GM19328 (cell line): Measurements from ENCODE around the gene XRCC1.

Experiments used
- ATAC-seq: cut with Tn5 transposase; IDR thresholded peaks from one replicate; pipeline ENCODE4 v1.9.1; 2021; ENCODE audit warnings: mild to moderate bottlenecking, moderate library complexity; ENCODE audit not compliant: unreplicated experiment

XRCC1 gene

GRCh38 chr19:43546581-43546980 is 28.7 kb downstream of the XRCC1 start:
- no peak for ATAC-seq

- ATAC-seq: no peak
These were observed 29.3 kb downstream of the XRCC1 start for GRCh38 chr19:43545981-43546380.

- ATAC-seq: no peak
These were observed 30.1 kb downstream of the XRCC1 start for GRCh38 chr19:43545276-43545675.

DNA sequence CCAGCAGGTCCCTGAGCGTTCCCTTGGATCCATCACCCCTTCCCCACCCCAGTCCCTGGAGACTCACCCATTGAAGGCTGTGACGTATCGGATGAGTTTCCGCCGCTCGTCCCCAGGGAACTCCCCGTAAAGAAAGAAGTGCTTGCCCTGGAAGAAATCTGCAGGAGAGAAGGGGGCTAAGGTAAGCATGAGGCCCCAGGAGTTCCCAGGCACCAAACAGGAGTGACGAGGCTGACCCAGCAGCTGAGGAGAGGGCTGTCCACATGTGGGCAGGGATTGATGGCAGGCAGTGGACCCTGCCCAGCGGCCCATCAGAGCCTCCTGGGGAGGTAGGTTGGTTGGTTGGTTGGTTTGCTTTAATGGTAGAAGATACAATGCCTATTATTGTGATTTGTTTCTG is 31.2 kb downstream of the XRCC1 start:
- ATAC-seq: no peak

GRCh38 chr19:43541920-43542650 is 33.2 kb downstream of the XRCC1 start:
- no peak for ATAC-seq

DNA sequence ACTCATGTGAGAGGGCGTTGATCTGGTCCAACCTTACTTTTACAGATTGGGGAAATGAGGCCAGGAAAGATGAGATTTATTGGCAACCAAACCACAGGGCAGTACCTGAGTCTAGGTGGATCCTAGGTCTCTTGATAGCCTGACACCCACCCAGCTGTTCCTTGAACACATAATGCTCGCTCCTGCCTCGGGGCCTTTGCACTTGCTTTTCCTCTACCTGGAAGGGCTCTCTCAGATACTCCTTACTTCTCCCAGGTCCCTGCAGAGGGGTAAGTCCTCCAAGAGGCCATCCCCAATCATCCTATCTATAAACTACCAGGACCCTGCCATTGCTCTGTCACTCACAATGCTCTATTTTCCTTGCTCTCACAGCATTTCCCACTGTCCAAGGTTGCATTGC is 34.9 kb downstream of the XRCC1 start:
- no peak for ATAC-seq

DNA sequence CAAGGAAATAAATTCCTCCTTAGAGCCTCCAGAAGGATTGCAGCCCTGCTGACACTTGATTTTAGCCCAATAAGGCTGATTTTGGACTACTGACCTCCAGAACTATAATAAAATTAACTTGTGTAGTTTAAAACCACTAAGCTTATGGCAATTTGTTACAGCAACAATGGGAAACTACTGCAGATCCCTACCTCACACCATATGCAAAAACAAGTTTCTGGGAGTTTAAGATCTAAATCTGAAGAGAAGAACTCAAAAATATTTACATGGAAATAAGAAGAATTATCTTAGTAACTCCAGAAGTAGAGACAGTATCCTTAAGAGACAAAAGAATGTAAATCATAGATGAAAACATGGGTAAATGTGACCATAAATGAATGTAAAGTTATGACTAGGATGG is 36.4 kb downstream of the XRCC1 start:
- ATAC-seq: no peak

DNA sequence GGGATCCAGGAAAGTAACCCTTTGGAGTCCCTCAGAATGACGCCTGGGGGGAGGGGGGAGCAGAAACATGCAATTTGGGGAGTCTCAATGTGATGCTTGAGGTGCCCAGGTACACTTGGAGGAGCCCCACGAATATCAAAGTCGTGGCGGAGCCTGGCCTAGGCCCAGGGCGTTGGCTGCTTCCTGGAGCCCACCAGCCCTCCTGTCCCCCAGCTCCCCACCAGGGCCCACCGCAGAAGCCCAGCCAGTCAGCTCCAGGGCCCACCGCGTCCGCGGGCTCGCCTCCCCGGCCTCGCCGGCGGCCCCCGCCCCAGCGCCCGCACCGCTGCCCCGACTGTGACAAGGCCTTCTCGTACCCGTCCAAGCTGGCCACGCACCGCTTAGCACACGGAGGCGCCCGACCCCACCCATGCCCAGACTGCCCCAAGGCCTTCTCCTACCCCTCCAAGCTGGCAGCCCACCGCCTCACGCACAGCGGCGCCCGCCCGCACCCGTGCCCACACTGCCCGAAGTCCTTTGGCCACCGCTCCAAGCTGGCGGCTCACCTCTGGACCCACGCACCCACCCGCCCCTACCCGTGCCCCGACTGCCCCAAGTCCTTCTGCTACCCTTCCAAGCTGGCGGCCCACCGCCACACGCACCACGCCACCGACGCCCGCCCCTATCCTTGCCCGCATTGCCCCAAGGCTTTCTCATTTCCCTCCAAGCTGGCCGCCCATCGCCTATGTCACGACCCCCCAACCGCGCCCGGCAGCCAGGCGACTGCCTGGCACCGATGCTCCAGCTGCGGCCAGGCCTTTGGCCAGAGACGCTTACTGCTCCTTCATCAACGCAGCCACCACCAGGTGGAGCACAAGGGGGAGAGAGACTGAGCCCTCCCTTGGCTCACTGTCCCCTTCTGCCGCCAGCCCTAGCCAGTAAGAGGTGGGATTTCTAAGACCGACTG is 40.2 kb downstream of the XRCC1 start:
- no peak for ATAC-seq

DNA sequence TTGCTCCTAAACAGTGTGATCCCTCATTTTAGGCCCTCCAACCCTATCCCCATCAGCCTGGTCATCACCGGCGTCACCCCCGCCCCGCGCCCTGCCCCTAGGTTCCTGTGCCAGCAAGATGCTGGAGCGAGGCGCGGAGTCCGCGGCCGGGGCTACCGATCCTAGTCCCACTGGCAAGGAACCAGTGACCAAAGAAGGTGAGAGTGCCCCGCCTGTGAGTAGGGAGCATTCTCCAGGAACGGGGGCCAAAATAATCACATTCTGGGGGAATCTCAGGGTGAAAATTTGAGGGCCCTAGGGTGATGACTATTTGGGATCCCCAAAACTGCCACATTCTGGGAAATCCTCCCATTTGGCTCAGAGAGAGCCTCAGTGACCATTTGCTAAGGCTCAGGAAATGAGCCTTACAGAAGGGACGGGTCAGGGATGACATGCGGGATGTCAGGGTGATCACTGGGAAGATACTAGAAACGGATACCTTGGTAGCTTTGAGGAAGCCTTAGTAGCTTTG is 41.0 kb downstream of the XRCC1 start:
- ATAC-seq: no peak

- peak; percentile 44 for ATAC-seq
These were observed 41.6 kb downstream of the XRCC1 start for GRCh38 chr19:43533546-43534304.

DNA sequence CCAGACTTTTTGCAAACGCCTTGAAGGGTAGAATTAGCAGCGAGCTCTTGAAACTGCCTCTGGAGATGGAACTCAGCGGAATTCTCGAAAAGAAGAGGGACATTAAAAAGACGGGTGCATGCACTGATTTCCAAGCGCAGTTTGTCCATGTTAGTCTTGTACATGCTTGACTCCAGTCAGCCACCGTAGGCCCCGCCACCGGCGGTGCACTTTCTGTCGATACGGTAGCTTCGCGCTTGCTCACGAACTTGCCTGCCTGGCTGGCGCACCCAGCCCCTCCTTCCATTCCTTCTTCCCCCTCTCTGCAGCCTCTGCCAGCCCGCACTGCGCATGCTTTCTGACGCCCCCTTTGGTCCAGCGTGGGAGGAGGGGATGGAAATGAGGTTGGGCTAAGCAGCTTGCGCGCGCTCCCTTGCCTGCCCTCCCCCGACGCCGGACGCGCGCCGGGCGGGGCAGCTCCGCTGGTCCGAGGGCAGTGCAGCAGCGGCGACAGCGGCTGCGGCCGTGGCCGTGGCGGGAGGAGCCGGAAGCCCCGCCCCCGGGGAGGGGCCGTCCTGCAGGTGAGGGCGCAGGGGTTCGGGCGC is 42.3 kb downstream of the XRCC1 start, which contains the start of gene ZNF575:
Gene ZNF575 (plus strand): TSS at position 227 of the 584 bp plus-strand sequence. CDS start 1,235 bp downstream, outside the sequence.
- ATAC-seq: peak; percentile 49

DNA sequence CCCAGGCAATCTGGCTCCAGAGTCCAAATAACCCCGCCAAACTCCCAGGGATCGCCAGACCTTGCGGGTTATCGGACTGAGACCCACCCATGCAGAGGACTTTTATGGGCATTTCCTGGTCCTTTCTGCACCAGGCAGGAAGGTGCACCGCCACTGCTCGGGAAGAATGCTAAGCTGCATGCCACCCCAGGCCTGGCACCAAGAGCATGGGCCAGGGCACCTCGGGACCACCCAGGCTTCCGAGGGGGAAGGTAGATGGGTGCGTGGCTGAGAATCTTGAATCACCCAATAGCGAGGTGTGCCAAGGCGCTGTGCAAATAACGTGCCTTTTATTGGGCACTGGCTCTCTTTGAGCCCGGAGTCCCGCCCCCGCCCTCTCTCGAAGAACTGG is 42.8 kb downstream of the XRCC1 start:
- ATAC-seq: peak; percentile 4

GRCh38 chr19:43527860-43528622 is 47.3 kb downstream of the XRCC1 start:
- ATAC-seq: no peak

DNA sequence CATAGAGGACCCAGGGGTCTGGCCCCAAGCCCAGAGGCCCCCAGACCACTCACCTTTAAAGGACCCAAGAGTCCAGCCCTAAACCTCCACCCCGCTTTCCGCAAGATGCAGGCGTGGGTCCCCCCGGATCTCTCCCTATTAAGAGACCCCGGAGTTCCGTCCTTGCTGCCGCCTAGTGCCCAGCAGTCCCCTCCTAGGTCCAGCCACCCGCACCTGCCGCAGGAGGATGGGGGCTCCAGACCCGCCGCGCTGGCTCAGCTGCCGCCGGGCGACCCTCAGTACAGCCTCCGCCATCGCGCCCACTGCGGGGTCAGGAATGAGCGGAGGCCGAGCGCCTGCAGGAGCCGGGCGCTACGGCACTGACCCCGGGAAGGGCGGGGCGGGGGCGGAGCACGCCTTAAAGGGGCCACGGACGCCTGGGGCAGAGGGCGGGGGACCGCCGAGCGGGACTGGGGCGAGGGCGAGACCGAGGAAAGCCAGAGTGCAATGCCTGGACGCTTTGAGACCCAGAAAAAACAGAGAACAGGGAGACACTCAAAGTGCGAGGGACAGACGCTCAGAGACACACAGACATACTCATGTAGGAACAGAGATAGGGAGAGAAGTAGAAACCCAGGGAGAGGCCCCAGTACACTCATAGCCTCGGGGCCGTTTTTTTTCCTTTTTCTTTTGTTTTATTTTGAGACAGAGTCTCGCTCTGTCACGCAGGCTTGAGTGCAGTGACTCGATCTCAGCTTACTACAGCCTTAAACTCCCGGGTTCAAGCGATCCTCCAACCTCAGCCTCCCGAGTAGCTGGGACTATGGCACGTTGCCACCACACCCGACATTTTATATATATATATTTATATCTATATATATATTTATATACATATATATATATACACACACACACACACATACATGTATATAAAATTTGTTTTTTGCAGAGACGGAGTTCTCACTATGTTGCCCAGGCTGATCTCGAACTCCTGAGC is 48.2 kb downstream of the XRCC1 start, which contains the start of gene ETHE1:
Gene ETHE1 (minus strand): TSS at position 318 of the 976 bp plus-strand sequence. CDS start 24 bp downstream, at position 294.
- no peak for ATAC-seq

DNA sequence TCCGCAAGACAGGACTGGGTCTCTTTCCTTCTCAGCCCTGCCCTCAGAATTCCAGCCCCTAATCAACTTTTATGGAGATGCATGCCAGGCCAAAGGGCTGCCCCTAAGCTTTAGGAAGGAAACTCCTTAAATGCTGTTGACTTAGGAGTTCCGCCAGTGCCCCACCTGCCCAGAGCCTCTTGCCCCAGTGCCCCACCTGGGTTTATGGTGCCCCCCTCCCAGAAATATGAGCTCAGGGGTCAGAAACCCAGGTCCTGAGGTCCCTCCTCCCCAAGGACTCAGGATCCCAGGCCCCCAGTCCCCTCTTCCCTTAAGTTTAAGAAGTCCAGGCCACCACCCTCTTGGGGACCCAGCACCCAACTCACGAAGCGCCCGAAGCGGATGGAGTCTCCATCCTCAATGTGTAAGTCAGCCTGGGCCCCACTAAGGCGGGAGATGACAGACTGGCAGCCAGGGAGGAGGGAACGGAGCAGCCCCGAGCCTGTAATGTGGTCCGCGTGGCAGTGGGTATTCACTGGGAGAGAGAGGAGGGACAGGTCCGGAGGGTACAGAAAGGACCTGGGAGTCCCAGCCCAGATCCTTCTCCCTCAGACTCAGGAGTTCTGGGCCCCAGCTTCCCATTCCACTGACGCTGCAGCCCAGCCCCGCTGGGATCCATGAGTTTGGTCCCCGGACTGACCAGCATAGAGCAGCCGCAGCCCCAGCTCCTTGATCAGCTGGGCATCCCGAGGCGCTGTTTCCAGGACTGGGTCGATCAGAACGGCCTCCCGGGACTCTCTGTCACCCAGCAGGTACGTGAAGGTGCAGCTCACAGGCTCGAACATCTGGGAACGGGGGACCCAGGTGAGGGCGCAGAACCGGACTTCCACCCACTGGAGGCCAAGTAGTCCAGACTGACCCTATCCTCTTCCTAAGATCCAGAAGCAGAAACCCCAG is 49.2 kb downstream of the XRCC1 start:
- no peak for ATAC-seq

DNA sequence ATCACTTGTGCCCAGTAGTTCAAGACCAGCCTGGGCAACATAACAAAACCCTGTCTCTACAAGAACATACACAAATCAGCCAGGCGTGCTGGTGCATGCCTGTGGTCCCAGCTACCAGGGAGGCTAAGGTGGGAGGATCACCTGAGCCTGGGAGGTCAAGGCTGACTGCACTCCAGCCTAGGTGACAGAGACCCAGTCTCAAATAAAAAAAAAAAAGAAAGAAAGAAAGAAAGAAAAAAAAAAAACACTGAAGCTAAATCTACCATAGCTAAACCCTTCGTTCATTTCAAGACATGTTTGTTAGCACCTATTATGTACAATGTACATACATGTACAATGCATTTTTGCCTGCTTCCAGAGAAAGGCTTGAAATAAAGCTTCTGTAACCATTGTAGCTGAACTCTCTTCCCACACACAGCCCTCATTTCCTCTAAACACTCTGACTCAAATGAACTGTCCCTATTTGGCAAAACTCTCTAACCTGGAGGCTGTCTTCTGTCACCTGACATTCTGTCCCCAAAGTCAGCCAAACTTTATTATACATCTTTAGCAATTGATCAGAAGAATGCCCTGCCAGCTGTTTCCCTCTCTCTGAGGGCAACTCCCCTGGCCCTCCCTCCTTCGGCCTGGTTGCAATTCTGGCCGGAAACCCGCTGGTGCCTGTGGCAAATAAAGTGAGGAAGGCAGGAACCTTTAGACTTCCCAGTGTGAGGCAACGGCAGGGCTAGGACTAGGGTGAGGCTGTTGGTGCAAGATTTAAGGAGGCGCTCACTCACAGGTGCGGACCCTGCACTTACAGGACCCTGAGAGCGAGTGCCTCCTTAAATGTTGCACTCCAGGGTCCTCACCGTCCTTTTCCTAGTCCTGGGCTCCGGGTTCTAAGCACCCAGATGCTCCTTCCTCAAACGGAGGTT is 50.1 kb downstream of the XRCC1 start:
- ATAC-seq: no peak
